GM12892 (cell line): Measurements from ENCODE around the gene CLRN2.

ENCODE experiments used
- POLR2A ChIP-seq: IDR thresholded peaks from 2 replicates; pipeline ENCODE4 v1.6.1; 2011; ENCODE audit warnings: low read depth, low read length, control low read depth
- POLR2AphosphoS5 ChIP-seq: IDR thresholded peaks from 2 replicates; pipeline ENCODE4 v1.6.1; 2011; ENCODE audit warnings: low read depth, low read length, control low read depth

GRCh38 chr4:17554568-17554967, 39.6 kb downstream of the CLRN2 start:
- TF ChIP-seq POLR2AphosphoS5: no peak
- no peak for TF ChIP-seq POLR2A
